Upper lobe of right lung (tissue), 1 donor: ENCODE data around the gene PTPRN. TPM values are rescaled to one million over a fixed set of nuclear protein-coding genes. Genes with fewer than 3 reads are reported as not detected.

Experiments used
- ATAC-seq: fragments of 200-7000 bp; cut with Tn5 transposase; one replicate; pipeline ENCODE4 v1.9.1; 2020; ENCODE audit warnings: mild to moderate bottlenecking, moderate library complexity
- DNase-seq: peaks from one replicate; pipeline ENCODE4 v3.0.0-alpha.2; 2020
- H3K27ac ChIP-seq: fragments of 200-600 bp; one replicate; pipeline ENCODE4 v1.8.0; 2022
- H3K27me3 ChIP-seq: fragments of 200-600 bp; one replicate; pipeline ENCODE4 v1.8.0; 2022; ENCODE audit warnings: mild to moderate bottlenecking
- H3K36me3 ChIP-seq: fragments of 200-600 bp; one replicate; pipeline ENCODE4 v1.8.0; 2022
- H3K4me1 ChIP-seq: fragments of 200-600 bp; one replicate; pipeline ENCODE4 v1.8.0; 2022
- H3K4me3 ChIP-seq: fragments of 200-600 bp; one replicate; pipeline ENCODE4 v1.8.0; 2022; ENCODE audit warnings: mild to moderate bottlenecking
- H3K9me3 ChIP-seq: fragments of 200-600 bp; one replicate; pipeline ENCODE4 v1.8.0; 2022
- CTCF ChIP-seq: fragments of 200-600 bp; IDR thresholded peaks from one replicate; pipeline ENCODE4 v1.8.0; 2022; ENCODE audit warnings: antibody characterized with exemption
- intact Hi-C: fragments of 100-400 bp; cut with DNase I; formaldehyde crosslinking; loops from one replicate; pipeline ENCODE4 v1.11.0; 2022
- total RNA-seq: library from RNA; stranded (reverse); fragmentation: NEBNext Ultra II Directional; extraction: Animal tissue kit (Norgen Biotek cat#: 25700); gene quantifications from one replicate; pipeline ENCODE4 v1.2.1, GENCODE V29; 2021
- donor health status: DM: no; HTN: yes; CAD: no; lungs with severe emphysema.

The PTPRN gene
- total RNA-seq, 1 donor from 2014 or later, result not detected

GRCh38 chr2:219273937-219274336 is 35.3 kb downstream of the PTPRN start:
- H3K4me1 ChIP-seq, result peaks cover 11% of the 10 kb centered on the region
- no peaks in the 10 kb centered on the region for H3K9me3 ChIP-seq
- peak overlapping the region; percentile 77 for H3K27ac ChIP-seq
- ATAC-seq (peak; percentile 39), DNase-seq (peak; percentile 68)
- H3K27me3 ChIP-seq, result no peaks in the 10 kb centered on the region
- H3K4me3 ChIP-seq, result no peak overlapping the region
- intact Hi-C loops, result no loop called here
- TF ChIP-seq CTCF, result no peak
- no peaks in the 10 kb centered on the region for H3K36me3 ChIP-seq

GRCh38 chr2:219272995-219273394 is 36.2 kb downstream of the PTPRN start:
- Histone ChIP-seq H3K27ac (no peak overlapping the region), H3K4me1 (peaks cover 3% of the 10 kb centered on the region), H3K36me3 (no peaks in the 10 kb centered on the region), H3K4me3 (no peak overlapping the region), H3K9me3 (no peaks in the 10 kb centered on the region), H3K27me3 (no peaks in the 10 kb centered on the region)
- TF ChIP-seq CTCF, result no peak
- intact Hi-C loops, result no loop called here
- ATAC-seq, result no peak
- DNase-seq, result peak; percentile 15

GRCh38 chr2:219272356-219272755 is 36.8 kb downstream of the PTPRN start:
- Histone ChIP-seq H3K27me3 (no peaks in the 10 kb centered on the region), H3K9me3 (no peaks in the 10 kb centered on the region), H3K4me1 (no peaks in the 10 kb centered on the region), H3K27ac (no peak overlapping the region), H3K36me3 (no peaks in the 10 kb centered on the region), H3K4me3 (no peak overlapping the region)
- peak; percentile 40 for DNase-seq
- intact Hi-C loops, result no loop called here
- no peak for TF ChIP-seq CTCF
- no peak for ATAC-seq

- Histone ChIP-seq H3K27me3 (no peaks in the 10 kb centered on the region), H3K27ac (no peak overlapping the region), H3K4me3 (no peak overlapping the region), H3K36me3 (no peaks in the 10 kb centered on the region), H3K4me1 (no peaks in the 10 kb centered on the region), H3K9me3 (no peaks in the 10 kb centered on the region)
- ATAC-seq, result no peak
- no peak for TF ChIP-seq CTCF
- DNase-seq, result no peak
- intact Hi-C loops, result no loop called here
Measured at GRCh38 chr2:219271021-219271420, 38.2 kb downstream of the PTPRN start.

- Histone ChIP-seq H3K9me3 (no peaks in the 10 kb centered on the region), H3K4me3 (no peak overlapping the region), H3K36me3 (no peaks in the 10 kb centered on the region), H3K4me1 (no peaks in the 10 kb centered on the region), H3K27me3 (no peaks in the 10 kb centered on the region), H3K27ac (no peak overlapping the region)
- ATAC-seq (no peak), DNase-seq (peak; percentile 28)
- TF ChIP-seq CTCF, result no peak
- intact Hi-C loops, result no loop called here
Measured at GRCh38 chr2:219270055-219270372, 39.2 kb downstream of the PTPRN start.

GRCh38 chr2:219269362-219270054 is 39.7 kb downstream of the PTPRN start:
- H3K4me1 ChIP-seq, result no peaks in the 10 kb centered on the region
- no peak overlapping the region for H3K4me3 ChIP-seq
- ATAC-seq (peak; percentile 63), DNase-seq (peak; percentile 69)
- no peak overlapping the region for H3K27ac ChIP-seq
- intact Hi-C loops, result no loop called here
- H3K27me3 ChIP-seq, result no peaks in the 10 kb centered on the region
- H3K36me3 ChIP-seq, result no peaks in the 10 kb centered on the region
- no peak for TF ChIP-seq CTCF
- no peaks in the 10 kb centered on the region for H3K9me3 ChIP-seq
